Fibroblast of mammary gland (primary cell): Measurements from ENCODE around the gene WWC1.
A peak's percentile ranks its signal among the peaks of the same experiment; 100 is the strongest.

Experiments used
- DNase-seq: peaks from one replicate; pipeline ENCODE4 v3.0.0-alpha.2; 2010; ENCODE audit warnings: low read depth
- H3K4me3 ChIP-seq: 2 replicates; pipeline ENCODE4 v1.5.1; 2011; ENCODE audit warnings: low read depth, mild to moderate bottlenecking, low read length, moderate library complexity; ENCODE audit not compliant: control insufficient read depth
- CTCF ChIP-seq: conservative IDR thresholded peaks from 2 replicates; pipeline ENCODE4 v1.5.1; 2011; ENCODE audit warnings: low read depth, low read length, inconsistent platforms; ENCODE audit not compliant: control insufficient read depth, insufficient read depth

Gene WWC1

GRCh38 chr5:168291342-168291963, at the start of gene WWC1:
Gene WWC1, plus strand, starts transcription at chr5:168291645. Its CDS starts 508 bp downstream, at chr5:168292153.
- peak within 1 kb of the TSS; percentile 46 for H3K4me3 ChIP-seq
- no peak for TF ChIP-seq CTCF
- DNase-seq: no peak

- no peak overlapping the region for H3K4me3 ChIP-seq
- no peak for TF ChIP-seq CTCF
- DNase-seq: peak; percentile 36
Observed at GRCh38 chr5:168244838-168245559, 46.4 kb upstream of the WWC1 start.

GRCh38 chr5:168249923-168250322, 41.5 kb upstream of the WWC1 start:
- no peak overlapping the region for H3K4me3 ChIP-seq
- TF ChIP-seq CTCF: no peak
- DNase-seq: no peak

GRCh38 chr5:168251259-168251658, 40.2 kb upstream of the WWC1 start:
- TF ChIP-seq CTCF: no peak
- DNase-seq: no peak
- H3K4me3 ChIP-seq: no peak overlapping the region

DNA sequence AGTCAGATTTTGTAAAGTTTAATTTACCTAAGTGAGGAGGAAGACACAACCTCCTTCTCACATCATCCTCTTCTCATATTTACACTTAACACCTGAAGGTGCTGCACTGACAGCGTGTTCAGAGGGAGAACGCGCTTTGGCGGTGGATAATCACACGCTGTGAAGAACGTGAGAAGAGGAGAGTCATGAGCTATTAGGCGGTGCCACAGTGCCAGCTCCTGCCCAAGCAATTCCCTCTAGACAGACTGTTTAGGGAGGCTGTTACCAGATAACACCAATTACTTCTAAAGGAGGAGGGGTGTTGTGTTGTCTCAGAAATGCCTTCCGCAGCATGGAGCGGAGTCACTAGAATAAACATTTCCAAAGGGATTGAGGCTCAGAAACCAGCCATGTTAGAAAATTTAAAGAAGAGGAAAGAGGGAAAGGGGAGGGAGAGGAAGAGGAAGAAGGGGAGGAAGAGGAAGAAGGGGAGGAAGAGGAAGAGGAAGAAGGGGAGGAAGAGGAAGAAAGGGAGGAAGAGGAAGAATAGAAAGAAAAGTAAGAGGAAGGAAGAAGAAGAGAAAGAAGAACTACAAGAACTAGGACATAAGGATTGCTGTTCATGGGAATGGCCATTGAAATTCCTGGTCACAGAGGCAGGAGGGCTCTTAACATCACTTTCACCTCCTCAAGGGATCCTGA, 37.3 kb upstream of the WWC1 start:
- no peak for DNase-seq
- TF ChIP-seq CTCF: no peak
- H3K4me3 ChIP-seq: no peak overlapping the region

- TF ChIP-seq CTCF: no peak
Observed at GRCh38 chr5:168260353-168261226, 30.9 kb upstream of the WWC1 start.

More at GRCh38 chr5:168260353-168261226, 30.9 kb upstream of the WWC1 start:
- no peak for DNase-seq
- no peak overlapping the region for H3K4me3 ChIP-seq
